HuH-7.5 (cell line): ENCODE results near the gene AGL.
"Not testable (repeated sequence)": the region's sequence is repeated elsewhere in the genome, so short reads cannot be mapped to it uniquely, and the experiment has no call there.

Experiments used
- DNase-seq: peaks from one replicate; pipeline ENCODE4 v3.0.0; 2011; ENCODE audit warnings: low spot score

The AGL gene

GRCh38 chr1:99851850-99852454 lies 1.8 kb downstream of the AGL start:
- no peak for DNase-seq

DNA sequence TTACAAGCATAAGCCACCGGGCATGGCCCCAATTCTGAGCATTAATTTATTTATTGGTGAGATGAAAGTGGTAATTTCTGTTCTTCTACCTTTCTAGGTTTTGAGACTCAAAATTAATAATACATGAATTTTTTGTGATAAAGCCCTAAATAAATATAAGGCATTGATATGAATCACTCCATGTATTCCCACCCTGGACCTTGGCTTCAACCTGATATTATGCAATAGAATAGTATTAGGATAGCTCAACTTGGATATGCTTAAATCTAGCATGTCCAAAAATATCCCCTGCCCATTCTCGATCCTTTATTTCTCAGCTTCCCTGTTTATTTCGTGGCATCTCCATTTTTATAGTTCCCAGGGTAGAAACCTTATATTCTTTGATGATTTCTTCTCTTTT lies 2.5 kb downstream of the AGL start:
- DNase-seq = no peak

GRCh38 chr1:99855914-99856450 lies 5.8 kb downstream of the AGL start:
- DNase-seq = no peak

DNA sequence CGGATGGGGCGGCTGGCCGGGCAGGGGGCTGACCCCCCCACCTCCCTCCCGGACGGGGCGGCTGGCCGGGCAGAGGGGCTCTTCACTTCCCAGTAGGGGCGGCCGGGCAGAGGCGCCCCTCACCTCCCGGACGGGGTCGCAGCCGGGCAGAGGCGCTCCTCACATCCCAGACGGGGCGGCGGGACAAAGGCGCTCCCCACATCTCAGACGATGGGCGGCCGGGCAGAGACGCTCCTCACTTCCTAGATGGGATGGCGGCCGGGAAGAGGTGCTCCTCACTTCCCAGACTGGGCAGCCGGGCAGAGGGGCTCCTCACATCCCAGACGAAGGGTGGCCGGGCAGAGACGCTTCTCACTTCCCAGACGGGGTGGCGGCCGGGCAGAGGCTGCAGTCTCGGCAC lies 6.9 kb downstream of the AGL start:
- not testable (repeated sequence) for DNase-seq

GRCh38 chr1:99858286-99858685 lies 8.1 kb downstream of the AGL start:
- no peak for DNase-seq

DNA sequence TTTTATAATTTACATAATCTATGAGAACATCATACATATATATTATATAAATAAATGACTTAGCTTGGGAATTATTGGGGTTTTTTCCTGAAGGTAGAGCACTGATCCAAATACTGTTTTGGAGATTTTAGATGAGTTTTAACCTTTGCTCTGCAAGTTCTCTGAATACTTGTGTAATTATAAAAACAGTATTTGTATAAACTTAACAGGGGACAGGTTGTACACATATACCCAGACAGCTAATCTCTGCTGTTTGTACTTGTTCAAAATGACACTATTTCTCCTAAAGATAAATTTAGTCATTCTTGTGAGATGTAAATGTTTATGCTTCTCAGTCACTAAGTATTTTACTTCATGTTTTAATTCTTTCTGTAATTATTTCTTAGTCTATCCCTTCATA lies 8.7 kb downstream of the AGL start:
- DNase-seq = no peak

DNA sequence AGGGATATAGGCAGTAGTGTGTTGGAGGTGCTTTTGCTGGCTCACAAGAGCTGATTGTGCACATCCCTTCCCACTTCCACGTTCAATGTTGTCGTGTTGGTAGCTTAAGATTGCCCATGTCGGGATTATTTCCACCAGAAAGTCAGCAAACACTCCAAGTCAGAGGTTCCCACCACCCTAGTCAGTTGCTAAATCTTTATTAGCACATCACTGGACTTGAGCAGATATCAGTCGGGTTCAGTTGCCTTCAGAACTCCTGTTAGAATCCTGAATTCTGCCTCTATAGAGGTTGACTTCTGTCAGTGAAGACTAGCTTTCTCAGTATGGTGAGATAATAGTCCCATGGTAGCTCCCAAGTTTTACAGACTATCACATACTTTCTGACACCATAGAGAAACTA lies 10.5 kb downstream of the AGL start:
- no peak for DNase-seq

DNA sequence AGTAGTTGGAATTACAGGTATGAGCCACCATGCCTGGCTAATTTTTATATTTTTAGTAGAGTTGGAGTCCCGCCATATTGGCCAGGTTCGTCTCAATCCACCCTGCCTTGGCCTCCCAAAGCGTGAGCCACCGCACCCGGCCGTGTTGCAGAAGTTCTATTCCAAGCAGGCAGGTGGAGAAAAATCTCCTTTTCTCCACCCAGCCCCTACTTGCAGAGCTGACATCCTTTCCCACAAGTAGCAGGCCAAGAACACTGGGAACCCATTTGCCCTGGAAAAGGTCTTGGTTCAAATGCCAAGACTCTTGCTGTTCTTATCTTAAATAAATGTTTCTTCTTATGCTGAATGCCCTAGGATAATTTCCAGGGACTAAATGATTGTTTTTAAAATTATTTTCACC lies 17.5 kb downstream of the AGL start:
- DNase-seq = no peak

GRCh38 chr1:99869304-99869703 lies 19.1 kb downstream of the AGL start:
- no peak for DNase-seq

DNA sequence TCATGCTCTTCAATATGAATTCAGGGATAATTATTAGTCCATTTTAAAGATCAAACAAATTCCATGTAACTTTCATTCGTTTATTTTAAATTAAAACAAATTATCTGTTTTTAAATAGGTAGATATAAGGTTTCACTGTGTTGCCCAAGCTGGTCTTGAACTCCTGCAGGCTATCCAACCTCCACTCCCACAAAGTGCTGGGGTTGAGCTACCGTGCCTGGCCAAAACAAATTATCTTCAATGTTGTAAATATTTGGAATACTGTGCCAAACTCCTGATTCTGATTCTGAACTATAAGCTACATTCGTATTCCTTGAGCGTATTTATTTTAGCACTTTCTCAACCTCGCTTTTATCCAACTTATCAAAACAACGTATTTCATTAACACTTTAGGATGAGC lies 19.6 kb downstream of the AGL start:
- no peak for DNase-seq

DNA sequence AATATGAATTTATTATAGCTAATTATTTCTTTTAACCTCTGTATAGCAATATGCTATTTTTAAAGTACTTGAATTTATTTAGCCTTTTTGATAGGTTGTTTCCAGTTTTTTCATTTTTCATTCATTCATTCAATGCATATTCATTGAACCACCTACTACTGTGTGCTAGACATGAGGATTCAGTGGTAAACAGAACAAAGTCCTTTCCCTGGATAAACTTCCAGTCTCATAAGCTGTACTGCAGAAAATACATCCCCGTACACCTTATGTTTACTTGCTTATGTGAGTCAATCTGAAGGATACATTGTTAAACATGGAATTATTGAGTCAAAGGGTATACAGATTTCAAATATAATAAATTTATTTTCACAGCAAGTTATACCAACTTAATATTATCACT lies 21.9 kb downstream of the AGL start:
- DNase-seq = no peak

- DNase-seq = no peak
Measured at GRCh38 chr1:99877568-99877967, 27.4 kb downstream of the AGL start.

GRCh38 chr1:99886179-99886578 lies 36.0 kb downstream of the AGL start:
- no peak for DNase-seq

DNA sequence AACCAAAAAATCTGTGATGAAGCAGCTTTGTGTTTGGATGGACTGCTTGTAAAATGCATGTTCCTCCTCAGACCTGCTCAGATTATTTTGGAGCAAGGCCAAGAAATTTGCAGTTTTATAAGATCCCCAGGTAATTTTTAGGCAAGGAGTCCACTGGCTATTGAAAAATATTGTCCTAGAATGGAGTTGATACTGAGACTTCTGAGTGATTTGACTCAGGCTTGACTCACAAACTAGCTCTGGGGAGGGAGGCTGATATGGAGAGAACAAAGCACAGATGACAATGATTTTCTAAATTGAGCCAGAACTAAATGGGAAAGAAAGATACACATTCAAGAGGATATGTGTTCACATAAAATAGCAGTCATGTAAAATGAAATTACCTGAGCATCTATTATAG lies 36.7 kb downstream of the AGL start:
- DNase-seq = no peak

DNA sequence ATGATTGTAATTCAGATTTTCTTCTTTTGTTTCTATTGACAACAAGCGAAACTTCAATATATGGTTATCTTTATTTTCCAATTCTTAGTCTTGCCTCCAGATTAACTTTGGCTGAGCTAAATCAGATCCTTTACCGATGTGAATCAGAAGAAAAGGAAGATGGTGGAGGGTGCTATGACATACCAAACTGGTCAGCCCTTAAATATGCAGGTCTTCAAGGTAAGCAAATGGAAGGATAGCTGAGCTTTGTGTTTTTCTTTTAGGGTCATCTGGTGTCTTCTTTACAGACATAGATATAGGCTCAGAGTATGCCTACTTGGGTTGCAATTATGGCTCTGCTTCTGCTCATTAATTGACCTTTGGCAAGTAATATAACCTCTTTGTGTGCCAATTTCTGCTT lies 37.7 kb downstream of the AGL start:
- no peak for DNase-seq

DNA sequence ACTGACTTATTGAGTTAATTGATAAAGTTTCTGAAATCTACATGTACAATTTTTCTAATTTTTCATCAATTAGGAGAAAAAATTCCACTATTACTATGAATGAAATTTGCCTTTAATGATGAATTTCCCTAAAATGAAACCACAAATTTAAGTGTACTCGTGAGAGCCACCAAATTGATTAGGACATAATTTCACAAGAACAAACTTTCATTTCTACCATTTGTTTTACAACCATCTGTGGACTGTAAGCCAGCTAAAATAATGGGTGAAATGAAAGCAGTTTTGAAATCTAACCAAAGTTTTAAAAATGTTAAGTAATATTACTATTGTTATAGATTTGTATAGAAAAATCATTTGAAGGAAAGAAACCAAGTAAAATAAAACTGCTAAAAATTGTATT lies 41.8 kb downstream of the AGL start:
- no peak for DNase-seq

DNA sequence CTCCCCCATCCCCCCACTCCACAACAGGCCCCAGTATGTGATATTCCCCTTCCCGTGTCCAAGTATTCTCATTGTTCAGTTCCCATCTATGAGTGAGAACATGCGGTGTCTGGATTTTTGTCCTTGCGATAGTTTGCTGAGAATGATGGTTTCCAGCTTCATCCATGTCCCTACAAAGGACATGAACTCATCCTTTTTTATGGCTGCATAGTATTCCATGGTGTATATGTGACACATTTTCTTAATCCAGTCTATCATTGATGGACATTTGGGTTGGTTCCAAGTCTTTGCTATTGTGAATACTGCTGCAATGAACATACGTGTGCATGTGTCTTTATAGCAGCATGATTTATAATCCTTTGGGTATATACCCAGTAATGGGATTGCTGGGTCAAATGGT lies 53.1 kb downstream of the AGL start:
- not testable (repeated sequence) for DNase-seq

- no peak for DNase-seq
Measured at GRCh38 chr1:99906535-99906934, 56.4 kb downstream of the AGL start.

DNA sequence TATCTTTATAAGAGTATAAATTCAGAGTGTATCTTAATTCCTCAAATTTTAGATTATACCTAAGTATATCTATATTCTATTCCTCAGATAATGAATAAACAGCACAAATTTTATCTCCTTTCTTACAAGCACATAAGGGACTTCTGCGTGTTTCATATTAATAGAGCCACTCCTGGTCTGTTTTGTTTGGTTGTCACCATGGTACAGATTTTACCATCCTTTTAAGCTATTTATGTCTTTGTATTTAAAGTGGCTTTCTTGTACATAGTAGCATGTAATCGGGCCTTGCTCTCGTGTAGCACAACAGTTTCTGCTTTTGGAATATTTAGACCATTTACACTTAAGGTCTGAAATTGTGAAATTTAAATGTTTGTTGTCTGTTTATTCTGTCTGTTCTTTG lies 67.1 kb downstream of the AGL start:
- no peak for DNase-seq

DNA sequence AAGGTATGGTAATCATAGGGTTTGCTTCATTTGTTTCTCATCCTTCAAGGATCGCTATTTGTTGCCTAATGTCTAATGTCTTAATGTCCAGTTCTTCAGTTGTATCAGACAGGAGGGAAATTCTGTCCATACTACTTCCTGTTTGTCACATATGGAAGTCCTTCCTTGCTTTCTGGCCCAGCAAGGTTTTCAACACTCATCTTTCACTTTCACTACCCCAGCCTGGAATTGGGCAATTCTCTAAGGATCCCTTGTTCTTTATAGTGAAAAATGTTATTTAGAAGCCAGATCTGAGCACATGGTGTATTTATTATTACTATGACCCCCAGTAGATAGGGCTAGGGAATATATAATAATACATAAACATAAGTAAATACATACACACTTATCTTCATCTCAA lies 69.1 kb downstream of the AGL start:
- DNase-seq = no peak

DNA sequence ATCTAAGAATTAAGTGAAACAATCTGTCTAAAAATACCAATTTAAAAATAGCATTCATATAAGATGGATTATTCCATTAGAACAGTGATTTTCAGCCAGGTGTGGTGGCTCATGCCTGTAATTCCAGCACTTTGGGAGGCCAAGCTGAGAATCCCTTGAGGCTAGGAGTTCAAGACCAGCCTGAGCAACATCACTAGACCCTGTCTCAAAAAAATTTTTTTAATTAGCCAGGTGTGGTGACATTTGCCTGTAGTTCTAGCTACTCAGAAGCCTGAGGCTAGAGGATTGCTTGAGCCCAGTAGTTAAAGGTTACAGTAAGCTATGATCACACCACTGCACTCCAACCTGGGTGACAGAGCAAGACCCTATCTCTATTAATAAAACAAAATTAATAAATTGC lies 84.6 kb downstream of the AGL start:
- no peak for DNase-seq

DNA sequence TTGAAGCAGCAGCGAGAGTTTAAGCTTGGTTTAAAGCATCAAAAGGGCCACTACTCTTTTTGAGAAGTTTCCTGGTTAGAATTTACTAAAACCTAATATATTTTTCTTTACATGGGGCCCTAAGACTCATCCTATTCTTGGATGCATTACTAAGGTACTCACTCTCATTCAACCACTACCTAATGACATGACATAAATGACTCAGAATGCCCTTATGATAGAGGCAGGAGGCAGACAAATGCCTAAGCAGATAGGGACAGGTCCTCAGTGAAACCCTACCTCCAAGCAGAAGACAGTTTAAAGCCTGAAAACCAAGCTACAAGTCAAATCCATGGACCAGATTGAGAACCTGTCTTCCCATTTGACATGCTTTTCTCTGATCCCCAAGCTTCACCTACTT lies 85.4 kb downstream of the AGL start:
- no peak for DNase-seq

GRCh38 chr1:99936071-99936470 lies 85.9 kb downstream of the AGL start:
- DNase-seq = no peak

DNA sequence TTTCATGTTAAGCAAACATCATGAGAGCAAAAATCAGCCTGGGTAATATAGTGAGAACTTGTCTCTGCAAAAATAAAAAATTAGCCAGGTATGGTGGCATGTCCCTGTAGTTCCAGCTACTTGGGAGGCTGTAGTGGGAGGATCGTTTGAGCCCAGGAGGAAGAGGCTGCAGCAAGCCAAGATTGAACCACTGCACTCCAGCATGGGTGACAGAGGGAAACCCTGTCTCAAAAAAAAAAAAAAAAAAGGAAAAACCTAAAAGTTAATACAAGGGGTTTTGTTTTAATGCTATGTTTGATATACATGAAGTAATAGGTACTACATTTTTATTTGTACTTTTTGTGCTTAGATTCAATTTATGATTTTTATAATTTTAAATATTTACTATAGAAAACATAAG lies 92.6 kb downstream of the AGL start:
- DNase-seq = no peak
